Iris pigment epithelial cell (primary cell): ENCODE measurements around the gene CCDC9.
"Not testable (repeated sequence)": the region's sequence is repeated elsewhere in the genome, so short reads cannot be mapped to it uniquely, and the experiment has no call there.

Experiments
- DNase-seq: peaks from one replicate; pipeline ENCODE4 v3.0.0-alpha.2; 2011; ENCODE audit warnings: low read depth

The CCDC9 gene

DNA sequence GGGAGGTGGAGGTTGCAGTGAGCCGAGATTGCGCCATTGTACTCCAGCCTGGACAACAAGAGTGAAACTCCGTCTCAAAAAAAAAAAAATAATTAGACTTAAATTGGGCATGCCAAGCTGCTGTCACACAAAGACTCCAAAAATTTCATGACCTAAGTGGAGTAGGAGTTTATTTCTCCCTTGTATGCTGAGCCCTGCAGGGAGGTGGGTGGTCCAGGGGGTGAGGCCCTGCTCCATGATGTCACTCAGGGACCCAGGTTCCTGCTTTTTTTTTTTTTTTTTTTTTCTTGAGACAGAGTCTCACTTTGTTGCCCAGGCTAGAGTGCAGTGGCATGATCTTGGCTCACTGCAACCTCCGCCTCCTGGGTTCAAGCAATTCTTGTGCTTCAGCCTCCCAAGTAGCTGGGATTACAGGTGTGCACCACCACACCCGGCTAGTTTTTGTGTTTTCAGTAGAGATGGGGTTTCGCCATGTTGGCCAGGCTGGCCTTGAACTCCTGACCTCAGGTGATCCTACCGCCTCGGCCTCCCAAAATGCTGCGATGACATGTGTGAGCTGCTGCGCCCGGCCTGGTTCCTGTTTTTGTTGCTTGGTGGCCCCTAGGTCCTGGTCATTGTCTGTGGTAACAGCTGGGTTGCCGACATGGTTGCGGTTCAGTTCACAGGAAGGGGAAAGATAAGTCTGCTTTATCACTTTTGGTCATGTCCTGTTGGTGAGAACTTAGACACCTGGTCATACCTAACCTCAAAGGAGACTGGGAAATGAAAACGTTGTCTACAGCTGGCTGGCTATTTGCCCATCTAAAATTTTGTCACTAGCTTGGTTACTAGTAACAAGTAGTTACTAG is 5.8 kb downstream of the CCDC9 start:
- DNase-seq: not testable (repeated sequence)

DNA sequence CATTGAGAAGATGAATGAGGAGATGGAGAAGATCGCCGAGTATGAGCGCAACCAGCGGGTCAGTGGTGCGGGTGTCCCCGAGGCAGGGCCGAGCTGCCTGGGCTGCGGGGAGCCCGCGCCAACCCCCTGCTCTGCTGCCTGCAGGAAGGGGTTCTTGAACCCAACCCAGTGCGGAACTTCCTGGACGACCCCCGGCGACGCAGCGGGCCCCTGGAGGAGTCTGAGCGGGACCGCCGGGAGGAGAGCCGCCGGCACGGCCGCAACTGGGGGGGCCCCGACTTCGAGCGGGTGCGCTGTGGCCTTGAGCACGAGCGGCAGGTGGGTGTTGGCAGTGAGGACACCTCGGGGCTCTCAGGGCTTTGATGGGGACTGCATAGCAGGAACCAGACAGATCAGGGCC is 8.3 kb downstream of the CCDC9 start:
- DNase-seq: no peak

DNA sequence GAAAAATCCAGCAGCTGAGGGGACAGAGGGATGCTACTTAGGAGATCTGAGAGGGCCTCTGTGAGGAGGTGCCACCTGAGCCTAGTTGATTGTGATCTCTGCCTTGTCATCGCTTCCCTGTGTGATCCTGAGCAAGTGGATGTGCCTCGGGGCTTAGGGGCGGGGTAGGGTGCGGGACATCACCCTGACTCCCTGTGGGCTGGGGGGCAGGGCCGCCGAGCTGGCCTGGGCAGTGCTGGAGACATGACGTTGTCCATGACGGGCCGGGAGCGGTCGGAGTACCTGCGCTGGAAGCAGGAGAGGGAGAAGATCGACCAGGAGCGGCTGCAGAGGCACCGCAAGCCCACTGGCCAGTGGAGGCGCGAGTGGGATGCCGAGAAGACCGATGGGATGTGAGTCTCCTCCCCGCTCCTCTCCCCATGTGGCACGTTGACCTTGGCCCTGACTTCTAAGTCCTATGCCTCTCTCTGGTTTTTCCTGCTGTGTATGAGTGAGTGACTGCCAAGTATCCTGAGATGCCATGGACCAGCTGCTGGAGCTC is 10.1 kb downstream of the CCDC9 start:
- no peak for DNase-seq

DNA sequence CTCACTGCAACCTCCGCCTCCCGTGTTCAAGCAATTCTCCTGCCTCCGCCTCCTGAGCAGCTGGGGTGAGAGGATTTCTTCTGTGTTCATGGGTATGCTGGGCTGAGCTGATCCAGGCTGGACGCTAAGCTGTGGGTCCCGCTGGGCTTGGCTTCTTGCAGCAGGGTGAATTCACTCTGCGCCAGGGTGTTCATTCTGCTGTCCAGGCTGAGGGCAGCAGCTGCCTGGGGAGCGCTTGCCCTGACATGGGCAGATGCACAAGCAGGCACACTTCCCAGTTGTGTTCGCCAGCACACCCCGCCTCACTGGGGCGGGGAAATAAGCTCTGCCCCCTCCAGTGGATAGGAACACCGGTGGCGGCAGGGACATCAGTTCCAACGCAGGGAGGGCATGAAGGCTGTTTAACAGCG is 11.0 kb downstream of the CCDC9 start:
- DNase-seq: no peak

DNA sequence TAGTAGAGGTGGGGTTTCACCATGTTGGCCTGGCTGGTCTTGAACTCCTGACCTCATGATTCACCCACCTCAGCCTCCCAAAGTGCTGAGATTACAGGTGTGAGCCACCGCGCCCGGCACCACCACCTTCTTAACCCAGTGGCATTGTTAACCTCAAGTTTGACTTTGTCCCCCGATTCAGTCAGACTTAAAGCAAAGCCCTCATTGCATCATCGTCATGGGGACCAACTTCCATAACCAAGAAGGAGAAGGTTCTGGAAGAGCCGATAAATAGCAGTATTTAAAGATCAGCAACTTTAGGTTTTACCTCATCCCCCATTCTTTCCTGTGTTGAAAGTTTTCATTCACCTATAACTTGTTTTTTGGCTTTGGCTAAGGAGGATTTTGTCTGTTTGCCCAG is 11.7 kb downstream of the CCDC9 start:
- DNase-seq: no peak

DNA sequence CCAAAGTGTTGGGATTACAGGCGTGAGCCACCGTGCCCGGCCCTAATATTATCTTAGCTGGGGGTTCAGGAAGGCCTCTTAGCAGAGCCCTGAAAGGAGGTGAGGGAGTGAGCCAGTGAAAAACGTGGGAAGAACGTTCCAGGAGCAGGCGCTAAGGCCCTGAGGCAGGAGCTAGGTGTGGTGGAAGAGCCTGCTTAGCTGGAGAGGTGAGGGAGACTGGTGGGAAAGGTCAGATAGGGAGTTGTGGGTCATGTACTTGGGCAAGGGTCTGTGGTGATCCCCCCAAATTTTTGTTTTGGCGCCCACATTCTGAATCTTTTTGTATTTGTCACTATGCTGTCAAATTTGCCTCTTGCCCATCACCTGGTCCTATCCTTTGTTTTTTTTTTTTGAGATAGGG is 13.3 kb downstream of the CCDC9 start:
- no peak for DNase-seq

DNA sequence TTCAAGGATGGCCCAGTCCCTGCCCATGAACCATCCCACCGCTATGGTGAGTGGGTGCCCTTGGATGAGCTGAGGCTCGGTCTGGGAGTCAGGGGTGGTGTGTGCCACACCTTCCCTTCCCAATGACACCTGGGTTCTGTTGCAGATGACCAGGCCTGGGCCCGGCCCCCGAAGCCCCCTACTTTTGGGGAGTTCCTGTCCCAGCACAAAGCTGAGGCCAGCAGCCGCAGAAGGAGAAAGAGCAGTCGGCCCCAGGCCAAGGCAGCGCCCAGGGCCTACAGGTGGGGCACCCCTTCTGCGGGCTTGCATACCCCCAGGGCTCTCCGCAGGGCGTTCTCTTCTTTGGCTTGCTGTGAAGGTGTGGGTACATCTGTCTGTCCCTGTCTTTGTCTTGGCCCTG is 14.1 kb downstream of the CCDC9 start:
- no peak for DNase-seq

DNA sequence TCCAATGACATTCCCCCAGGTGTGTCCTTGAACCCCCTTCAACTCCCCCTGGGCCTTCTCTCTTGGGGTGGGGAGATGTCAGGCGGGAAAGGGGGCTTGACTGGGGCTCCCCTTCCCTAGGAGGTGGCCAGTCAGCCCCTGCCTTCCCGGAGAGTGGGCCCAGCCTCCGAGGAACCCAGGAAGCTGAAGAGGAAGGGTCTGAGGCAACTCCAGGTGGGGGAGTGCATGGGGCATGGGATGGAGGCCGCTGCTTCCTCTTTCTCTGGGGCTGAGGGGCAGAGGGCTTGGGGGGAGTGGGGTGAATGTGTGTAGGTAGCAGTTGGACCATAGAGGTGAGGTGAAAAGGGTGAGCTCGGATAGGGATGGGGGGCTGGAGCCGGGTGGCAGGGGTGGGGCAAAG is 15.6 kb downstream of the CCDC9 start:
- DNase-seq: no peak

DNA sequence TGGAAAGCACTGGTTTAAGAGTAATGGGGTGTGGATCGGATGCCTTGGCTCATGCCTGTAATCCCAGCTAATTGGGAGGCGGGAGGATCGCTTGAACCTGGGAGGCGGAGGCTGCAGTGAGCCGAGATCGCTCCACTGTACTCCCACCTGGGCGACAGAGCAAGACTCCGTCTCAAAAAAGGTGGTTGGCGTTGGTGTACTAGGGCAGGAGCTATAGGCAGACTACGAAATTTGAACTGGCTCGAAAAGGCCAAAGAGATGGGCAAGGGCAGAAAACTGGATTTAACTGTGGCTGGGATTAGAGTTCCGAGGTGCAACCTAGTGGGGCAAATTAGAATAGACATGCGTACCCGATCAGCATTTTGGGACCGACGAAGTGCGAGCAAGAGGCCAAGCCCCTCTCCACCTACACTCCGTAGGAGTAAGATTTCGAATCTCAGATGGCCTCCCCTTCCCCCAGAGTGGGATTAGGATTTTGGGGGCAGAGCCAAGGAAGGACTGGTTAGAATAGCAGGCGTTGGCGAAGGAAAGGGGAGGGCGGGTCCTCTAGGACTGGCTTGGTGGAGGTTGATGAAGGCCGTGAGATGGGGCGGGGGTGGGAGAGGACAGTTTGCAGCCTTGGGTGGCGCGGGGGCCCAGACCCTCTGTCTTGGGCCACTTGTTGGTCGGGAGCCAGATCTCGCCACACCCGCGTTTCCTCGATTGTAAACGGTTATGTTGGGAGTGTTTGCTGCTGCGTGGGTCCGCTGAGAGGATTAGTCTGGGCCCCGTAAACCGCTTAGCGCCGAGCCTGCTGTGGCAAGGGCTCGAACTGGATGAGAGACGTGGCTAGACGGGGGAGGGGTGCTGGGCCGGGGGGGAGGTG is 16.4 kb downstream of the CCDC9 start:
- peak; percentile 84 for DNase-seq

DNA sequence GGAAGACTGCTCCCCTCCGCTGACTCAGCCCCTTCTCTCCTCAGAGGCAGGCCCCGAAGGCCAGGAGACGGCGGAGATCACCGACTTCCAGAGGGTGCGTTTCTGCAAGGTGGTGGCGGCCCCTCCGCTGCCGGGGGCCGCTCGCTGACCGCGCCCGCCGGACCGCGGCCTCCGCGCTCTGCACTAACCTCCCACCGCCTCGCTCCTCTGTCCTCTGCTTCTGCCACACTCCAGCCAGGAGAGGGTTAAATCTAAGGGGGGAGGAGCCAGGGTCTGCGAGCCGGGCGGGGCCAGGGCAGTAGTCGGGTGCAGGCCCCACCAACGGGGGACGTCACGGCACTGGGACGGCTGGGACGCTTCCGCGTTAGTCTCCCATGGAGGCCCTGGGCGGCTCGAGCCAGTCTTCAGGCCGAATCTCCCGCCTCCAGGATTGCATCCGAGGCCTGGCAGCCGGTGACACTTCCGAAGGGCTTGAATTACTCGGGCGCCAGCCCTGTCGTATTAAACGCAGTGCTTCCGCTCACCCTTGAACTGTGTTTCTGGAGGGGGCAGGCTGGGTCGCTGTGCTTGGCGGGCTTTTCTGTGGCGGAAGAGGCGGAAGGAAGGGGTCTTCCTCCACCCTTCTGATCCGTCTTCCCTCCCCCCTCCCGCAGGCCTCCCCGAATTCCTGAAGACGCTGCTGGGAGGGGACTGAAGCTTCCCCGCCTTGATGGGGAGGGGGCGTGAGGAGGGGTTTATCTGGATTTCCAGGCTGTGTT is 17.2 kb downstream of the CCDC9 start:
- DNase-seq: peak; percentile 95

DNA sequence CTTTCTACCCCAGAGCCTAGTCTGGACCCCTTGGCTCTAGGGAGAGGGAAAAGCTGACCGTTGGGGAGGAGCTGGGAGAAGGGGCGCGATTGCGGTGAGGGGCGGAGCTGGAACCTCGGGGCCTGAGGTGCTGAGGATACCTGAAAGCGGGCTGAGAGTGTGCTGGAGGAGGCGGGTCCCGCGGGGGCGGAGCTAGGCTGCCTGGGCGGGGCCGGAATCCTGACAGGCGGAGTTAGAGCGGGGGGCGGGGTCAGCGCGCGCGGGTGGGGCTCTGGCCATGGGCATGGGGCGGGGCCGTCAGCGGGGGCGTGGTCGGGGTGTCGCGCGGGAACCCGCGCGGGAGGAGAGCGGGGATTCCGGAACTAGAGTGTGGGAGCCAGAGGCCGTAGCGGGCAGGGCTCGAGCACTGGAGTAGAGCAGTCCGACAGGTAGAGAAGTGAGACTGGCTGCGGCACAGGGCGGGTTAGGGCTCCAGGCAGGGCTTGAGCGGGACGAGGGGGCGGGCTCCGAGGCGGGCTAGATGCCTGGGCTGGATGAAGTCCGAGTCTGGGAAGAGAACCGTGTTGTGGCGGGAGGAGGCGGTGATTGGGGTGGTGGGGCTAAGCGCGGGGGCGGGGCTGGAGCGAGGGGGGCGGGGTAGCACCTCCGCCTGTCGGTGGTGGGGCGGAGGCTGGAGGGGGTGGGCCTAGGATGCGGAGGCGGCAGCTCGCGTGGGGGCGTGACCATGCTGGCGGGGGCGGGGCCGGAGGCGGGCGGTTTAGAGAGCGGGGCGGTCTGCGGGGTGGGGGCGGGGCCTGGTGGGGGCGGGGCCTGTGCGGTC is 18.0 kb downstream of the CCDC9 start, which contains the start of gene INAFM1:
TSS of gene INAFM1 (plus strand) at position 815 of the 820 bp plus-strand sequence. CDS start 35 bp downstream, outside the sequence.
- DNase-seq: peak; percentile 92

DNA sequence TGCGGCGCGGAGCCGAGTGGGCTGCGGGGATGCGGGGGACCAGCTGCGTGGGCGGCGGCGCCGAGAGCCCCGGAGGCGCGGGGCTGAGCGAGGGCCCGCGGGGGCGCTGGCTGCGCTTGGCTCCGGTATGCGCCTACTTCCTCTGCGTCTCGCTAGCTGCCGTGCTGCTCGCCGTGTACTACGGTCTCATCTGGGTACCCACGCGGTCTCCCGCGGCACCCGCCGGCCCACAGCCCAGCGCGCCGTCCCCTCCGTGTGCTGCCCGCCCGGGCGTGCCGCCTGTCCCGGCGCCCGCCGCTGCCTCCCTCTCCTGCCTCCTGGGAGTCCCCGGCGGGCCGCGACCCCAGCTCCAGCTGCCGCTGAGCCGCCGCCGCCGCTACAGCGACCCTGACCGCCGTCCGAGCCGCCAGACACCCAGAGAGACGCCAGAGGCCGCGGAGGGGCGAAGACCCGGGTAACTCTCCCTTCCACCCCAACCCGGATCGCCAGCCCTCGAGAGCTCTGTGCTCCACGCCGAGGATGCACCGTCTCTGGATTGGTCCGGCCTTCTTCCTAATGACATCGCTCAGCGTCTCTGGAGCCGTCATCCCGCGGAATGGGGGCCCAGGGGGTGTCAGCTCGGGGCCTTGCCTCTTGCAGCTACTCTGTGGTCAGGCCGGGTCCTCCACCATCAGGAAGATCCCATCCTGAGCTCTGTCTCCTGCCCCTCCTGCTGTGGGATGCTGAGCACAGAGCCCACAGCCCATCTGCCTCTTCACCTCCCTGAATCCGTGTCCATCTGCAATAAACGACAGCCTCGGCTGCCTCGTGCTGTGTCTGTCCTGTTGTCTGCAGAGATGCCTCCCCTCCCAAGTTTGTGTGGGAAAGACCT is 18.8 kb downstream of the CCDC9 start:
- peak; percentile 32 for DNase-seq

DNA sequence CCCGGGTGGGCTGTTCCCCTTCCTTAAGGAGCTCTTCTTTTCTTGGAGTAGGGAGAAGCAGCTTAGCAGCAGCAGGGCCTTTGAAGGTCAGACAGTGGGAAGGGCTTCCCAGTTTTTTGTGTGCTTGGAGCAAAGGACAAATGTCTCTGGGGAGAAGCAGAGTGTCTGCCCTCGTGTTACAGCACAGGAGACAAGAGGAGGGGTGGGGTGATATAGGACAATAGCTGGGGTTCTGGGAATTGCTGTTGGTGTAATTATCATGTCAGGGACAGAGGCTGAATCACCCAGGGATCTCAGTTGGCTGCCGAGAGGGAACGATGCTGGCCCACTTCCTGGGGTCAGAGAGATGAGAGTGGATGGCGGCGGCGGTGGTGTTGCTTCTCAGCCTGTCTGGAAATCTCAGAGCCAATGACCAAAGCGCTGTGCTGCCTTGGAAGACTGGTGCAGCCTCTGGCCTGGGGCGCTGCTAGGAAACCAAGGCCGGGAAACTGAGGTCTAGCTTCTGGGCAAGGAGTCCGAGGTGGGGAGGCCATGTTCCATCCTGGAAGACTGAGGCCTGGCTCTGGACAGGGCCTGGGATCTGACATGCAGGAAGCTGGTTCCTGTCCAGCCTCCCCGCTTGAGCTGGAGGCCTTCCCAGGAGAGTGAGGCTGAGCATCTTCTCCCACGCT is 19.6 kb downstream of the CCDC9 start:
- DNase-seq: peak; percentile 62

DNA sequence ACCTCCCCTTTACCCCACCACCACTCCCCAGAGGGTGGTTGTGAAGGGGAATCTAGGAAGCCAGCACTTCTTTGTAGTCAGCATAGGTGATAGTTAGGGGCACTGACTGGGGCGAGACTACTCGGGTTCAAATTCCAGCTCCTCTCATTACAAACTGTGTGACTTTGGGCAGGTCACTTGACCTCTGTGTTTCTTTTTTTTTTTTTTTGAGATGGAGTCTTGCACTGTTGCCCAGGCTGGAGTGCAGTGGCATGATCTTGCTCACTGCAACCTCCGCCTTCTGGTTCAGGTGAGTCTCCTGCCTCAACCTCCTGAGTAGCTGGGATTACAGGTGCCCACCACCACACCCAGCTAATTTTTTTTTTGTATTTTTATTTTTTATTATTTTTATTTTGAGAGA is 20.2 kb downstream of the CCDC9 start:
- not testable (repeated sequence) for DNase-seq

DNA sequence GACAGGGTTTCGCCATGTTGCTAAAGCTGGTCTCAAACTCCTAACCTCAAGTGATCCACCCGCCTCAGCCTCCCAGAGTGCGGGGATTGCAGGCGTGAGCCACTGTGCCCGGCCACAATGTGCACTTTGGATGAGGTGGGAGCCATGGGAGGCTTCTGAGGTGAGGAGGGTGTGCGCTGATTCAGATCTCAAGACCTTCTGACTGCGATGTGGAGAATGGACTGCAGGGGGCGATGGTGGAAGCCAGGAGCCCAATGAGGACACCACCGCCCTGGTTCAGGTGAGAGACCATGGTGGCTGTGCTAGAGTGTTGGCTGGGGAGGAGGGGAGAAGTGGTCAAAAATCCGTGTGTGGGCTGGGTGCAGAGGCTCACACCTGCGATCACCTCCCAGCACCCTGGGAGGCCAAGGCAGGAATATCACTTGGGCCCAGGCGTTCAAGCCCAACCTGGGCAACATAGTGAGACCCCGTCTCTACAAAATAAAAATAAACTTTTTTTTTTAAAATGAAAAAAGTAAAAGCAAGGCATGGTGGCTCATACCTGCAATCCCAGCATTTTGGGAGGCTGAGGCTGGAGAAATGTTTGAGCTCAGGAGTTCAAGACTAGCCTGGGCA is 24.0 kb downstream of the CCDC9 start:
- DNase-seq: no peak

DNA sequence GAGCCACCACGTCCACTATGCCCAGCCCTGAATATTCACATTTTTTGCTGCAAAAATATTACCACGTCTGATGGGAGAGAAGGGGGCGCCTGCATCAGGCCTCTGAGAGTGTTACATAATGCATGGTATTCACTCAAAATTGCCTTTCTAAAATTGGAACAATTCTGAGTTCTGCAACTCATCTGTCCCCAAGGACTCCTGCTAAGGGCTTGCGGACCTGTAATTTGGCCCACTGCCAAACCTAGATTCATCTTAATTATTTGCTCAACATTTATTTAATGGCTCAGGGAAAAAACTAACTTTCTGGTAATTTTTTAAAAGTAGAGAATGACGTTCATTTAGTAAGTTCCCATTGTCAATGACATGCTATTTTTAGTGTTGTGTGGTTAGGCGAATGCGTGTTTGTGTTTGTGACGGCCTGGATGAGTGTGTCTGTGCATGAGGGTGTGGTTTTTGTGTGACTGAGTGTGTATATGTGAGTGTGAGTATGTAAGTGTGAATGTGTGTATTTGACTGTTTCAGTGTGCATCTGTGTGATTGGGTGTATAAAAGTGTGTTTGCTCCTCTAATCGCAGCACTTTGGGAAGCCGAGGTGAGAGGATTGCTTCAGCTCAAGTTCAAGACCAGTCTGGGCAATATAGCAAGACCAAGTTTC is 27.2 kb downstream of the CCDC9 start:
- DNase-seq: no peak

DNA sequence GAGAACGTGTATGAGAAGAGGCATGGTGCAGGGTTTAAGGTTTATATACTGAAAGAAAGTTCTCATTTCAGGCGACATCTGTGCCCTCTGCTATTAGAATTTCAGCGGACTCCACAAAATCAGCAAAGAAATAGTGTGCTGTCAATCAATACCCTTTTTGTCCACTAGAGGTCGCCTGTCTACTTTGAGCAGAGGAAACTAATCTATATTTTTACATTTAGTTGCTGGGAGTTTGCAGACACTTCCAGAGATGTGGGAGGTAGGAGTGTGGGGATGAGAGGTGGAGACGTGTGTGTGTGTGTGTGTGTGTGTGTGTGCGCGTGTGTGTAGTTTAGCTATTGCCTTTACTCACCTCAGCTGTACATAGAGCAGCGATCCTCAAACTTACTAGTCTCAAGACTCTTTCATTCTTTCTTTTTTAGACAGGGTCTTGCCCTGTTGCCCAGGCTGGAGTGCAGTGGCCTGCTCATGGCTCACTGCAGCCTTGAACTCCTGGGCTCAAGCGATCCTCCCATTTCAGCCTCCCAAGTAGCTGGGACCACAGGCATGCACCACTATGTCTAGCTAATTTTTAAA is 28.1 kb downstream of the CCDC9 start:
- peak; percentile 56 for DNase-seq

DNA sequence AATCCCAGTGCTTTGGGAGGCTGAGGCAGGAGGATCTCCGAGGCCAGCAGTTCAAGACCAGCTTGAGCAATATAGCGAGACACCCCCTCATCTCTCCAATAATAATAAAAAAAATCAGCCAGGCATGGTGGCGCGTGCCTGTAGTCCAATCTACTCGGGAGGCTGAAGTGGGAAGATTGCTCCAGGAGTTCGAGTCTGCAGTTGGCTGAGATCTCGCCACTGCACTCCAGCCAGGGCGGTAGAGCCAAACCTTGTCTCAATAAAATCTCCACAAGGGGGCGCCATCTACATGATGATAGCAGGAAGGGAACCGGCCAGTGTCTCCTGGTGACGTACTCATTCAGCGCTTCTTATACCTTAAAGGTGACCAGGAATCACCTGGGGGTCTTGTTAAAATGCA is 39.7 kb downstream of the CCDC9 start:
- peak; percentile 73 for DNase-seq
